Endothelial cell of umbilical vein (primary cell): ENCODE measurements around the gene NDUFS6.

ENCODE experiments used
- CTCF ChIP-seq, 2 donors: IDR thresholded peaks; 1 replicate in 1 of 2; 2 replicates in 1 of 2; pipeline ENCODE4 v1.5.1; 2011; ENCODE audit warnings: low read length in 2 of 2, mild to moderate bottlenecking in 2 of 2, moderate library complexity in 2 of 2, control low read depth in 1 of 2, inconsistent platforms in 1 of 2, low read depth in 1 of 2; ENCODE audit not compliant: insufficient read depth in 1 of 2; ENCODE audit errors: extremely low read depth in 1 of 2
- EZH2 ChIP-seq: IDR thresholded peaks from 2 replicates; pipeline ENCODE4 v1.6.1; 2012; ENCODE audit warnings: borderline replicate concordance, low read depth, mild to moderate bottlenecking, moderate library complexity, low read length, inconsistent platforms; ENCODE audit not compliant: severe bottlenecking
- MYC ChIP-seq: IDR thresholded peaks from one replicate; pipeline ENCODE4 v1.6.1; 2011; ENCODE audit warnings: mild to moderate bottlenecking, low read depth, low read length
- TF ChIP-seq, protein P1 (sequence below): IDR thresholded peaks from 2 replicates; pipeline ENCODE4 v1.6.1; 2011; ENCODE audit not compliant: insufficient read depth, insufficient read length

DNA sequence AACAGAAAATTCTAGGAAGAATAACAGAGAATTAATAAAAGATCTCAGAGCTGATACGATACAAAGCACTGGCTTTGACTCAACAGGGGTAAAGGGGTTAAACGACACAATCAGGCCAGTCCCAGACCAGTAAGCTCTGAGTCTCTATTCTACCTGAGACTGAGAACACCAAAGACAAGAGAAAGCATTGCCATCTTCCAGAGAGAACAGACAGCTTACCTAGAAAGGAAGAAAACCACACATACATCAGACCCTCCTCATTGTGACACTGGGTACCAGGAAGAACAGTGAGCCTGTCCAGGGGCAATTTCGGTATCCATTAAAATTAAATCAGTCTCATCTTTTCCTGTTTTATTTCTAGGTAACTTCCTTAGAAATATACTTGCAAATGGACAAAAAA lies 42.6 kb upstream of the NDUFS6 start:
- TF ChIP-seq EZH2, result no peak
- no peak for TF ChIP-seq CTCF (IDR thresholded peaks at IDR 0.05; ENCODE audit: extremely low read depth in 1 of 2, insufficient read depth in 1 of 2, low read depth in 1 of 2, low read length in 2 of 2)
- TF ChIP-seq, protein P1, sequence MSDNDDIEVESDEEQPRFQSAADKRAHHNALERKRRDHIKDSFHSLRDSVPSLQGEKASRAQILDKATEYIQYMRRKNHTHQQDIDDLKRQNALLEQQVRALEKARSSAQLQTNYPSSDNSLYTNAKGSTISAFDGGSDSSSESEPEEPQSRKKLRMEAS, result no peak
- no peak for TF ChIP-seq MYC
